GM10248 (cell line): ENCODE data around the gene CSMD2.

ENCODE experiments used
- CTCF ChIA-PET: fragments of 300-600 bp; sonication (Branson Sonifier 250); formaldehyde crosslinking; extraction: SDS; loops from one replicate; lab custom pipeline; 2021; ENCODE audit warnings: antibody characterized with exemption; lab: Yijun Ruan, JAX
- POLR2A ChIA-PET: fragments of 350-650 bp; sonication (Branson Sonifier 250); formaldehyde crosslinking; extraction: SDS; loops from one replicate; lab custom pipeline; 2020; ENCODE audit warnings: antibody characterized with exemption; lab: Yijun Ruan, JAX
- DNase-seq: peaks from one replicate; pipeline ENCODE4 v3.0.0; 2012; ENCODE audit errors: extremely low spot score
- CTCF ChIP-seq: IDR thresholded peaks from 2 replicates; pipeline ENCODE4 v1.5.1; 2012; ENCODE audit warnings: mild to moderate bottlenecking, low read depth; ENCODE audit errors: extremely low read depth, missing control alignments, control extremely low read depth

The CSMD2 gene

GRCh38 chr1:33471416-33471815 lies 693.6 kb downstream of the CSMD2 start:
- TF ChIP-seq CTCF, result no peak
- CTCF ChIA-PET, result interaction anchor here (0.7 to 10.5 kb wide), 37 partner anchors 9 to 415 kb away, joined by 3 to 158 read pairs (median 4); no protein-coding TSS in a partner anchor
- no peak for DNase-seq
- POLR2A ChIA-PET, result no interaction called here

- ChIA-PET POLR2A (no interaction called here), CTCF (interaction anchor here (0.6 to 10.5 kb wide), 34 partner anchors 10 to 414 kb away, joined by 3 to 158 read pairs (median 4); no protein-coding TSS in a partner anchor)
- DNase-seq, result peak; percentile 75
- peak; percentile 87 for TF ChIP-seq CTCF
These were observed 694.5 kb downstream of the CSMD2 start for GRCh38 chr1:33470495-33471012.

GRCh38 chr1:33469691-33470090 lies 695.3 kb downstream of the CSMD2 start:
- CTCF ChIA-PET, result interaction anchor here (0.9 to 10.5 kb wide), 9 partner anchors 9 to 174 kb away, joined by 4 to 158 read pairs (median 9); no protein-coding TSS in a partner anchor
- DNase-seq, result no peak
- TF ChIP-seq CTCF, result no peak
- POLR2A ChIA-PET, result no interaction called here

- DNase-seq, result no peak
- ChIA-PET POLR2A (no interaction called here), CTCF (interaction anchor here (1.3 to 10.5 kb wide), 5 partner anchors 9 to 377 kb away, joined by 3 to 158 read pairs (median 14); no protein-coding TSS in a partner anchor)
- TF ChIP-seq CTCF, result no peak
These were observed 696.1 kb downstream of the CSMD2 start for GRCh38 chr1:33468967-33469366.

- POLR2A ChIA-PET, result no interaction called here
- no peak for TF ChIP-seq CTCF
- DNase-seq, result no peak
- CTCF ChIA-PET, result interaction anchor here (0.6 to 10.5 kb wide), 8 partner anchors 8 to 376 kb away, joined by 3 to 158 read pairs (median 8); no protein-coding TSS in a partner anchor
These were observed 696.5 kb downstream of the CSMD2 start for GRCh38 chr1:33468531-33468930.

GRCh38 chr1:33468011-33468410 lies 697.0 kb downstream of the CSMD2 start:
- TF ChIP-seq CTCF, result no peak
- CTCF ChIA-PET, result interaction anchor here (0.6 to 10.5 kb wide), 8 partner anchors 8 to 376 kb away, joined by 3 to 158 read pairs (median 8); no protein-coding TSS in a partner anchor
- POLR2A ChIA-PET, result no interaction called here

More at GRCh38 chr1:33468011-33468410, 697.0 kb downstream of the CSMD2 start:
- no peak for DNase-seq
